ENCODE measurements around the gene MAN2C1.
"Not testable (repeated sequence)": the region's sequence is repeated elsewhere in the genome, so short reads cannot be mapped to it uniquely, and the experiment has no call there.

Gene MAN2C1

DNA sequence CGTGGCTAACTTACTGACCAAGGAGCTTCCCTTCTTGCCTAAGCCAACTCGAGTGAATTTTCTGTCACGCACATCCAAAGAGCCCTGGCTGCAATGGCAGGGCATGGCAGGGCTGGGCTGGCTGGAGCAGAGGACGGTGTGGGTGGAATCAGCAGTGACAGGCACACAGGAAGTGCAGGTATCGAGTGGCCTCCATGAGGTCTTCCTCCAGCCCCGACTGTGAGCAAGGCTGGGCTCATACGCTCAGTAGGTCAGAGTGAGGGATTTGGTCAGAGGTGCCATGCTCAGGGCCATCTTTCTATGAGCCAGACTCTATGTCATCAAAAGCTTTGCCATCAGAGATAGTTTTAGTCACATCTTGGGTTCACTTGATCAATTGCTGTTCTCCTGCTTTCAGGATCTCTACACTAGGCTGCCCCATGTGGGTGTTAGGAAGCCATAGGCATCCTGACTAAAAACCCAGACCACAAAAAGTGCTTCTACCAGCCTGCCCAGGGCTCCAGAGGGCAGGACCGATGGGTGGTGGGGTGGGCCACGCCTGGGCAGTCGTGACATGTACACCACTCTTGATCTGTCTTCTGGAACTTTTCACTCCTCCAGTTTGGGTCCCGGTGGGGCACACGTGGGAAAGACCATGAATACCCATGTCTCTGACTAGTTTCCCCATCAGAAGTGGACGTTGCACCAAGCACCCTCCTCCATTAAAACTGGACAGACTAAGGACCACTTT is 55.1 kb downstream of the MAN2C1 start:
- DNase-seq (ENCODE audit: low read depth in 2 of 2, low spot score in 1 of 2), result no peak

DNA sequence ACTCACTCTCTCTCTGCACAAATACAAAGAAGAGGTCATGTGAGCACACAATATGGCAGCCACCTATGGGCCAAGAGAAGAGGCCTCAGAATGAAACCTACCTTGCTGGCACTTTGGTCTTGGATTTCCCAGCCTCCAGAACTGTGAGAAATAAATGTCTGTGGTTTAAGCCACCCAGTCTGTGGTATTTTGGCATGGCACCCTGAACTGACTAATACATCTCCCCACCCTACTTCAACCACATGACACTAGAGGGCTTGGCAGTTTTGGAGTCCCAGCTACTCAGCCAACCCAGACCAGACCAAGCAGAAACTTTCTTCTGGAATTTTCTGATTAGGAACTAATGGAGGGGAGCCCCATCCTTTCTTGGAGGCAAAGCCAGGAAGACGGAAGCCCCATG is 55.9 kb downstream of the MAN2C1 start:
- not testable (repeated sequence) for DNase-seq (ENCODE audit: low read depth in 2 of 2, low spot score in 1 of 2)

DNA sequence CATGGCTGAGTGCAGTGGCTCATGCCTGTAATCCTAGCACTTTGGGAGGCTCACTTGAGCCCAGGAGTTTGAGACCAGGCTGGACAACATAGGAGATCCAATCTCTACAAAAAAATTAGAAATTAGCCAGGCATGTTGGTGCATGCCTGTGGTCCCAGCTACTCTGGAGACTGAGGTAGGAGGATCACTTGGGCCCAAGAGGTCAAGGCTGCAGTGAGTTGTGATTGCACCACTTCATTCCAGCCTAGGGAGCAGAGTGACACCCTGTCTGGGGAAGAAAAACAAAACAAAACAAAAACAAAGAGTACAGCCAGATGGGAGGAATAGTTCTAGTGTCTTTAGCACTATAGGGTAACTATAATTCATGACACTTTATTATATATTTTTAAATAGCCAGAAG is 58.7 kb downstream of the MAN2C1 start:
- DNase-seq (ENCODE audit: low read depth in 2 of 2, low spot score in 1 of 2), result no peak

DNA sequence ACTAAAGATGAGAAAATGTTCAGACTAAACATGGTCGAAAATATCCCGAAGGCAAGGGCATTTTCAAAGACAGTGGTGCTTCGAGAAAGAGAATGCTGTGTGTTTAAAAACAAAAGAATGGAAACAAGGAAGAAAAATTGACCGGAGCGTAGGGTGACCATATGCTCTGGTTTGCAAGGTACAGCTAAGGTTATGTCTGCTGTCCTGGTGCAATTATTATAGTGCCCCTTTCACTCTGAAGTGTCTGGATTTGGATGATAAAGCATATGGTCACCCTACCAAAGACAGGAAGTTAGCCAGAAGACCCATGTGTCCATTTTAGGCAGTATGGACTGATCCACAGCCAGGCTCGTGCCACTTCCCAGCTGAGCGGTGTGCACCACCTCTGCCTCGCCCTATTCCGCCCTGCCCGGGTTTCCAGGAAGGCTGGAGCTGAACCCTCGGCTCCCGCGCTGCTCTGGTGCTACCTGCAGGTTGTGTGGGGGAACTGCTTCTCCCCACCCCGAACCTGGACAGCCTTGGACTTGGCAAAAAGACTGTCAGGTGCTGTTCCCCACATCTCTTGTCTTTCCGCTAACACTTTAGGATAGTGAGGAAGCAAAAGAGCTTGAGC is 60.5 kb downstream of the MAN2C1 start:
- no peak for DNase-seq (ENCODE audit: low read depth in 2 of 2, low spot score in 1 of 2)

DNA sequence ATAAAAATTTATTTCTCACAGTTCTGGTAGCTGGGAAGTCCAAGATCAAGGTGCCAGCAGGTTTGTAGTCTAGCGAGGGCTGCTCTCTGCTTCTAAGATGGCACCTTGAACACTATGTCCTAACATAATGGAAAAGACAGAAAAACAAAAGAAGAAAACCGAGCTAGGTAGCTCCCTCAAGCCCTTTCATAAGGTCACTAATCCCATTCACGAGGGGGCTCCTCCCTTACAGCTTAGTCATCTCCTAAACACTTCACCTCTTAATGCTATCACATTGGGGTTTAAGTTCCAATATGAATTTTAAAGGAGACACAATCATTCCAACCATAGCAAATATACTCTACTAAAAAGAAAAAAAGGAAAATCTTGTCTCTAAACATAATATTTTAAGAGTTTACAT is 62.2 kb downstream of the MAN2C1 start:
- no peak for DNase-seq (ENCODE audit: low read depth in 2 of 2, low spot score in 1 of 2)

Measured in stimulated activated CD8-positive, alpha-beta memory T cell treated with anti-CD3 and anti-CD28 coated beads, Interleukin-4, amount 100 ng/mL, for 1 hour (primary cell).